NCI-H460 (cell line): ENCODE data around the gene PLA2R1. TPM values are rescaled to one million over a fixed set of nuclear protein-coding genes. Genes with fewer than 3 reads are reported as not detected.

ENCODE experiments used
- DNase-seq: peaks from one replicate; pipeline ENCODE4 v3.0.0-alpha.2; 2016; ENCODE audit warnings: low read depth; ENCODE audit errors: extremely low read depth
- total RNA-seq: library from RNA; depleted of rRNA; stranded (reverse); fragments of >200 nt; shearing (Covaris generic); gene quantifications from 2 replicates; pipeline ENCODE4 v1.2.3, GENCODE V29; 2014

Gene PLA2R1
- total RNA-seq, 1 experiment from 2014 or later: 22.8 TPM

- DNase-seq: no peak
These were observed 28.0 kb downstream of the PLA2R1 start for GRCh38 chr2:160034396-160034795.

- DNase-seq: no peak
These were observed 28.6 kb downstream of the PLA2R1 start for GRCh38 chr2:160033732-160034392.

GRCh38 chr2:160029270-160029628, 33.2 kb downstream of the PLA2R1 start:
- no peak for DNase-seq

- DNase-seq: no peak
These were observed 33.8 kb downstream of the PLA2R1 start for GRCh38 chr2:160028431-160029269.

GRCh38 chr2:160022162-160022561, 40.3 kb downstream of the PLA2R1 start:
- no peak for DNase-seq

- DNase-seq: no peak
These were observed 42.9 kb downstream of the PLA2R1 start for GRCh38 chr2:160019374-160020090.

GRCh38 chr2:160015746-160016145, 46.7 kb downstream of the PLA2R1 start:
- DNase-seq: no peak

GRCh38 chr2:160014227-160014626, 48.2 kb downstream of the PLA2R1 start:
- DNase-seq: no peak

- DNase-seq: no peak
These were observed 51.9 kb downstream of the PLA2R1 start for GRCh38 chr2:160010361-160011145.

GRCh38 chr2:160007111-160007510, 55.3 kb downstream of the PLA2R1 start:
- DNase-seq: no peak

- DNase-seq: no peak
These were observed 55.9 kb downstream of the PLA2R1 start for GRCh38 chr2:160006475-160006874.

- DNase-seq: no peak
These were observed 56.5 kb downstream of the PLA2R1 start for GRCh38 chr2:160005908-160006307.

- DNase-seq: no peak
These were observed 56.9 kb downstream of the PLA2R1 start for GRCh38 chr2:160005476-160005875.

- no peak for DNase-seq
These were observed 63.5 kb downstream of the PLA2R1 start for GRCh38 chr2:159998961-159999360.

GRCh38 chr2:159998243-159998642, 64.2 kb downstream of the PLA2R1 start:
- DNase-seq: no peak

GRCh38 chr2:159996792-159997546, 65.4 kb downstream of the PLA2R1 start:
- no peak for DNase-seq

GRCh38 chr2:159995038-159995437, 67.4 kb downstream of the PLA2R1 start:
- no peak for DNase-seq

- DNase-seq: no peak
These were observed 73.2 kb downstream of the PLA2R1 start for GRCh38 chr2:159989249-159989648.

- no peak for DNase-seq
These were observed 73.9 kb downstream of the PLA2R1 start for GRCh38 chr2:159988412-159988970.

- no peak for DNase-seq
These were observed 75.2 kb downstream of the PLA2R1 start for GRCh38 chr2:159987181-159987580.
